ENCODE results near the gene POLR1C.
"Not testable (repeated sequence)": the region's sequence is repeated elsewhere in the genome, so short reads cannot be mapped to it uniquely, and the experiment has no call there.

DNA sequence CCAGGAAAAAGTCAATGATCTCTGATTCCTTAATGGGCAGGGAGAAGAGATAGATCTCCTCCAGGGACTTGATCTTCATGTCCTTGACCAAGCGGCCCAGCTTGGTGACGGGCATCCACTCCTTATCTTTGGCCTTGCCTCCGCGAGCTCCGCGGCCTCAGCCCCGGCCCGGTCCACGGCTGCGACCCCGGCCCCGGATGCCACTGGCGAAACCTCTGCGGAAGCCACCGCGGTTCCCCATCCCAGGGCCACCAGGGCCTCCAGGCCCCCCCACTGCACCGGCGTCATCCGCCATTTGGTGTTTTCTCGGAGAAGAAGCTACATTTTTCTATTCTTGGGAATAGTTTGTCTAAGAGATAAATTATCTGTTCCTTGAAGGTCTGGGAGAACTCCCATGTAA, 22.5 kb downstream of the POLR1C start:
- not testable (repeated sequence) for TF ChIP-seq POLR2A (IDR thresholded peaks at IDR 0.05)
- TF ChIP-seq, protein P1, sequence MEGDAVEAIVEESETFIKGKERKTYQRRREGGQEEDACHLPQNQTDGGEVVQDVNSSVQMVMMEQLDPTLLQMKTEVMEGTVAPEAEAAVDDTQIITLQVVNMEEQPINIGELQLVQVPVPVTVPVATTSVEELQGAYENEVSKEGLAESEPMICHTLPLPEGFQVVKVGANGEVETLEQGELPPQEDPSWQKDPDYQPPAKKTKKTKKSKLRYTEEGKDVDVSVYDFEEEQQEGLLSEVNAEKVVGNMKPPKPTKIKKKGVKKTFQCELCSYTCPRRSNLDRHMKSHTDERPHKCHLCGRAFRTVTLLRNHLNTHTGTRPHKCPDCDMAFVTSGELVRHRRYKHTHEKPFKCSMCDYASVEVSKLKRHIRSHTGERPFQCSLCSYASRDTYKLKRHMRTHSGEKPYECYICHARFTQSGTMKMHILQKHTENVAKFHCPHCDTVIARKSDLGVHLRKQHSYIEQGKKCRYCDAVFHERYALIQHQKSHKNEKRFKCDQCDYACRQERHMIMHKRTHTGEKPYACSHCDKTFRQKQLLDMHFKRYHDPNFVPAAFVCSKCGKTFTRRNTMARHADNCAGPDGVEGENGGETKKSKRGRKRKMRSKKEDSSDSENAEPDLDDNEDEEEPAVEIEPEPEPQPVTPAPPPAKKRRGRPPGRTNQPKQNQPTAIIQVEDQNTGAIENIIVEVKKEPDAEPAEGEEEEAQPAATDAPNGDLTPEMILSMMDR (IDR thresholded peaks at IDR 0.05): not testable (repeated sequence)
